Sigmoid colon (tissue), 4 donors: ENCODE data around the gene MS4A4E.

Source experiments
- CTCF ChIP-seq, 4 experiments: fragments of 450-650 bp in 3 of 4; fragments of 200-600 bp in 1 of 4; IDR thresholded peaks; one replicate each; pipeline ENCODE4 v1.5.1; 2016 to 2019; ENCODE audit warnings: antibody characterized with exemption in 4 of 4, mild to moderate bottlenecking in 3 of 4, moderate library complexity in 2 of 4
- EP300 ChIP-seq, 4 donors: sonication (generic); formaldehyde crosslinking; IDR thresholded peaks; one replicate each; pipeline ENCODE4 v1.6.1; 2017; ENCODE audit warnings: antibody characterized with exemption in 4 of 4
- POLR2A ChIP-seq, 2 donors: fragments of 450-650 bp; IDR thresholded peaks; one replicate each; pipeline ENCODE4 v1.6.1; 2016; ENCODE audit warnings: antibody characterized with exemption in 2 of 2, mild to moderate bottlenecking in 2 of 2, moderate library complexity in 2 of 2
- POLR2AphosphoS5 ChIP-seq, 4 donors: sonication (generic); formaldehyde crosslinking; IDR thresholded peaks; one replicate each; pipeline ENCODE4 v1.6.1; 2017; ENCODE audit warnings: antibody characterized with exemption in 4 of 4

DNA sequence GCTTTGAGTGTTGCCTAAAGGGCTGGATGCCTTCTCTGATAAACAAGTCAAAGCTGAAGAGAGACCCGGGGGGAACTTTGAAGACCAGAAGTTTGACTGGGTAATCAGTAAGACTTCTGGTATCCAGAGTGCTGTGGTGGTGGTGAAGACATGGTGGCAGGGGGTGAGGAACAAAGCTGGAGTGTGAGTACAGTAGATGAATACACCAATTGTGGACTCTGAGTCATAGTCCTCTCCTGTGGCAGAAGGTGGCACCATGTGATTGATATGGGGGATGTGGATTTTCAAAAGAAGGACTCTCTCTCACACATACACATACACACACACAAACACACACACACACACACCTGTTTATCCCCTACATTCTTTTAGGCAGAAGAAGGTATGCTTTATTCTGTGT is 72.4 kb downstream of the MS4A4E start:
- no peak for TF ChIP-seq POLR2AphosphoS5 (IDR thresholded peaks at IDR 0.05)
- no peak for TF ChIP-seq CTCF (IDR thresholded peaks at IDR 0.05)
- TF ChIP-seq POLR2A (IDR thresholded peaks at IDR 0.05) = no peak
- TF ChIP-seq EP300 (IDR thresholded peaks at IDR 0.05) = no peak
